Neural progenitor cell (in vitro differentiated cells): ENCODE measurements around the gene SHQ1.

Source experiments
- CTCF ChIP-seq: fragments of 200-600 bp; sonication (generic); IDR thresholded peaks from 2 replicates; pipeline ENCODE4 v1.5.1; 2017; ENCODE audit warnings: antibody characterized with exemption, mild to moderate bottlenecking
- EZH2 ChIP-seq: fragments of 200-600 bp; sonication (generic); IDR thresholded peaks from 2 replicates; pipeline ENCODE4 v1.6.1; 2017; ENCODE audit warnings: antibody characterized with exemption, mild to moderate bottlenecking, moderate library complexity

GRCh38 chr3:72750405-72750965, 97.8 kb downstream of the SHQ1 start:
- TF ChIP-seq CTCF (no peak), EZH2 (no peak)
